Sigmoid colon (tissue), 7 donors: ENCODE measurements around the gene FXYD7. TPM values are rescaled to one million over a fixed set of nuclear protein-coding genes. Genes with fewer than 3 reads are reported as not detected.
"Not testable (repeated sequence)": the region's sequence is repeated elsewhere in the genome, so short reads cannot be mapped to it uniquely, and the experiment has no call there.

ENCODE experiments used
- DNase-seq: peaks from one replicate; pipeline ENCODE4 v3.0.0-alpha.2; 2019
- H3K27ac ChIP-seq, 4 donors: fragments of 200-600 bp; sonication (generic); one replicate each; pipeline ENCODE4 v1.5.1; 2016 to 2019; ENCODE audit warnings: mild to moderate bottlenecking in 1 of 4
- H3K27me3 ChIP-seq, 3 donors: fragments of 200-600 bp; sonication (generic); one replicate each; pipeline ENCODE4 v1.5.1; 2019; ENCODE audit warnings: mild to moderate bottlenecking in 1 of 3
- H3K36me3 ChIP-seq, 4 donors: fragments of 200-600 bp; sonication (generic); one replicate each; pipeline ENCODE4 v1.5.1; 2016 to 2019
- H3K4me1 ChIP-seq, 4 donors: fragments of 200-600 bp; sonication (generic); one replicate each; pipeline ENCODE4 v1.5.1; 2017 to 2019
- H3K4me3 ChIP-seq, 4 donors: fragments of 200-600 bp; sonication (generic); one replicate each; pipeline ENCODE4 v1.5.1; 2017 to 2019; ENCODE audit warnings: mild to moderate bottlenecking in 2 of 4, moderate library complexity in 1 of 4
- H3K9me3 ChIP-seq, 4 donors: fragments of 200-600 bp in 3 of 4; sonication (generic) in 3 of 4; one replicate each; pipeline versions ENCODE4 v1.5.1 to v1.6.1; 2013 to 2019
- CTCF ChIP-seq, 4 experiments: fragments of 450-650 bp in 3 of 4; fragments of 200-600 bp in 1 of 4; IDR thresholded peaks; one replicate each; pipeline ENCODE4 v1.5.1; 2016 to 2019; ENCODE audit warnings: antibody characterized with exemption in 4 of 4, mild to moderate bottlenecking in 3 of 4, moderate library complexity in 2 of 4
- EP300 ChIP-seq, 4 donors: sonication (generic); formaldehyde crosslinking; IDR thresholded peaks; one replicate each; pipeline ENCODE4 v1.6.1; 2017; ENCODE audit warnings: antibody characterized with exemption in 4 of 4
- POLR2A ChIP-seq, 2 donors: fragments of 450-650 bp; IDR thresholded peaks; one replicate each; pipeline ENCODE4 v1.6.1; 2016; ENCODE audit warnings: antibody characterized with exemption in 2 of 2, mild to moderate bottlenecking in 2 of 2, moderate library complexity in 2 of 2
- POLR2AphosphoS5 ChIP-seq, 4 donors: sonication (generic); formaldehyde crosslinking; IDR thresholded peaks; one replicate each; pipeline ENCODE4 v1.6.1; 2017; ENCODE audit warnings: antibody characterized with exemption in 4 of 4
- WGBS, 2 donors: extraction: QIAGEN DNeasy Blood & Tissue Kit; methylation state at CpG; one replicate each; pipeline ENCODE4 v1.1.7; 2013; 5-methylcytosine and 5-hydroxymethylcytosine counted together
- intact Hi-C: fragments of 100-400 bp; cut with DNase I; formaldehyde crosslinking; loops from one replicate; pipeline ENCODE4 v1.15.1; 2023
- polyA plus RNA-seq, 3 donors: library from polyadenylated mRNA; stranded (reverse); fragments of 200-250 nt; gene quantifications; one replicate each; pipeline ENCODE4 v1.2.3, GENCODE V29; 2013
- total RNA-seq, 4 donors: library from RNA; depleted of rRNA; stranded (reverse); fragments of >200 nt; gene quantifications; one replicate each; pipeline ENCODE4 v1.1.0, GENCODE V29; 2016
- donor health status: healthy with polysubstance abuse.
- donor health status: Bipolar disorder and iron deficiency.
- donor health status: healthy.

Gene FXYD7
- total and polyA plus RNA-seq, 7 donors = 1.7 to 3.3 TPM; not detected in 5

GRCh38 chr19:35194012-35194984 lies 51.2 kb downstream of the FXYD7 start:
- no peaks in the 10 kb centered on the region for H3K36me3 ChIP-seq
- H3K27me3 ChIP-seq = peaks cover 3 to 14% (median 4%) of the 10 kb centered on the region in 3 donors
- H3K4me3 ChIP-seq = no peak overlapping the region
- no peak for DNase-seq
- TF ChIP-seq EP300 (IDR thresholded peaks at IDR 0.05) = no peak
- TF ChIP-seq POLR2A (IDR thresholded peaks at IDR 0.05) = no peak
- no peak for TF ChIP-seq POLR2AphosphoS5 (IDR thresholded peaks at IDR 0.05)
- no peak for TF ChIP-seq CTCF (IDR thresholded peaks at IDR 0.05)
- H3K4me1 ChIP-seq = no peaks in the 10 kb centered on the region
- WGBS, 2 donors = 78 to 85% methylated on average over 9 of the region's 9 CpGs
- H3K27ac ChIP-seq = no peak overlapping the region
- intact Hi-C loops = no loop called here
- H3K9me3 ChIP-seq = no peaks in the 10 kb centered on the region

GRCh38 chr19:35195830-35196229 lies 52.8 kb downstream of the FXYD7 start:
- Histone ChIP-seq H3K27me3 (peaks cover 3 to 14% (median 4%) of the 10 kb centered on the region in 3 donors), H3K27ac (no peak overlapping the region), H3K36me3 (no peaks in the 10 kb centered on the region), H3K4me1 (no peaks in the 10 kb centered on the region), H3K9me3 (no peaks in the 10 kb centered on the region), H3K4me3 (no peak overlapping the region)
- DNase-seq = no peak
- intact Hi-C loops = no loop called here
- TF ChIP-seq EP300 (IDR thresholded peaks at IDR 0.05) (no peak), POLR2AphosphoS5 (IDR thresholded peaks at IDR 0.05) (no peak), POLR2A (IDR thresholded peaks at IDR 0.05) (no peak), CTCF (IDR thresholded peaks at IDR 0.05) (no peak)
- 63 to 64% methylated on average over 2 of the region's 2 CpGs for WGBS, 2 donors

GRCh38 chr19:35196861-35197260 lies 53.8 kb downstream of the FXYD7 start:
- H3K4me1 ChIP-seq, intact Hi-C loops, H3K27ac ChIP-seq, H3K9me3 ChIP-seq, H3K36me3 ChIP-seq, DNase-seq, H3K4me3 ChIP-seq: not testable (repeated sequence)
- H3K27me3 ChIP-seq = peaks cover 3 to 14% (median 4%) of the 10 kb centered on the region in 3 donors
- WGBS, 2 donors = 82 to 83% methylated on average over 6 of the region's 6 CpGs

- WGBS, 2 donors = 62 to 68% methylated on average over 2 of the region's 2 CpGs
Measured at GRCh38 chr19:35199481-35199880, 56.4 kb downstream of the FXYD7 start.

More at GRCh38 chr19:35199481-35199880, 56.4 kb downstream of the FXYD7 start:
- H3K9me3 ChIP-seq = no peaks in the 10 kb centered on the region
- no peaks in the 10 kb centered on the region for H3K4me1 ChIP-seq
- no peak for DNase-seq
- H3K36me3 ChIP-seq = no peaks in the 10 kb centered on the region
- H3K4me3 ChIP-seq = no peak overlapping the region
- TF ChIP-seq CTCF (IDR thresholded peaks at IDR 0.05) = no peak
- no peak for TF ChIP-seq POLR2AphosphoS5 (IDR thresholded peaks at IDR 0.05)
- TF ChIP-seq EP300 (IDR thresholded peaks at IDR 0.05) = no peak
- no peak for TF ChIP-seq POLR2A (IDR thresholded peaks at IDR 0.05)
- H3K27ac ChIP-seq = no peak overlapping the region
- peaks cover 0 to 14% (median 4%) of the 10 kb centered on the region in 3 donors for H3K27me3 ChIP-seq
- intact Hi-C loops = no loop called here
